ENCODE data around the gene IRF4. TPM values are rescaled to one million over a fixed set of nuclear protein-coding genes. Genes with fewer than 3 reads are reported as not detected.

IRF4 gene
- total RNA-seq, 1 donor from 2014 or later, result 0.54 TPM

GRCh38 chr6:352474-352873, 39.1 kb upstream of the IRF4 start:
- intact Hi-C loops (cut with DNase I), result no loop called here
- peak; percentile 40 for DNase-seq
- no peak for ATAC-seq (ENCODE audit: poor library complexity)

GRCh38 chr6:352896-353470, 38.6 kb upstream of the IRF4 start:
- intact Hi-C loops (cut with DNase I), result no loop called here
- DNase-seq (no peak), ATAC-seq (ENCODE audit: poor library complexity) (no peak)

DNA sequence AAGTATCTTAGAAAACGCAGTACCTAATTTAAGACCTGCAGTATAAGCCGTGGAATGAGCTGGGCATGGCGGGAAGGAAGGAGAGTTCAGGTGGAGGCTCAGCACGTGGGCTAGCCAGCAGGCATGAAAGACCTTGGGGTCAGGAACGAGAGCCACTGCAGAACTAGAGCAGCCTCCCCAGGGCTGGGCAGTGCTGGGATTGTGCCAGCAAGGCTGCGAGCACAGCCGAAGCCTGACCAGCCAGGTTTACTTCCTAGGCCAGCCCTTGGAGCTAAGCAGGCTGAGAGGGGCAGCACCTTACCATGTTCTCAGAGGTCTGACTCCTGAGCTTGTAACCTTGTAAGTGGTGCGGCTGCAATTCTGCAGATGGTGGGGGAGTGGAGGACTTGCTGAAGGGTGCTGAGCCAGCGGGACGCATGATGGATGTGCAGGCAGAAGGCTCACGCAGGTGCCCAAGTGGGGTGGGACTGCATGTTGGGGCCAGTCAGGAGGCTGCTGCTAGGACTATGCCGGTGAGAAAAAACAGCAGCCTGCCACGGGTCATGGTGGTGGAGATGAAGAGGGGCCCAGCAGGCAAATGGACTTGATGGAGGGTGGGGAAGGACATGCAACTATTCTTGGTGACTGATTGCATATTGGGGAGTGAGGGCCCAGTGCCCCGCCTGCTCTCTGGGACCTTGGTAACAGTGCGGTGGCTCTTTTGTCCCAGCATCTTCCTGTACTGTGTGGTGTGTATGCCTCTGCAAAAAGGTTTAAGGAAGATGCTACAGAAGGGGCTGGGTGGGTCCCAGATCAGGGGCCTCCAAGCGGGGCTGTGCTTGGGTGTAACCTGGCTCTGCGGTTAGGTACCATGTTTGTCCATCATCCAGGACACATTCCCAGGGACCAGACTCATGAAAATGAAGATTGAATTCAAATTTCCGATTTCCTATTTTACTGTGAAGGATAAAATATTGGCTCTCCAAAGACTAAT, 37.6 kb upstream of the IRF4 start:
- intact Hi-C loops (cut with DNase I), result no loop called here
- no peak for ATAC-seq (ENCODE audit: poor library complexity)
- peak; percentile 44 for DNase-seq

- intact Hi-C loops (cut with DNase I), result no loop called here
- DNase-seq, result no peak
- no peak for ATAC-seq (ENCODE audit: poor library complexity)
Measured at GRCh38 chr6:354631-355280, 36.8 kb upstream of the IRF4 start.

- no peak for ATAC-seq (ENCODE audit: poor library complexity)
- intact Hi-C loops (cut with DNase I), result no loop called here
- DNase-seq, result no peak
Measured at GRCh38 chr6:355373-356208, 36.0 kb upstream of the IRF4 start.

DNA sequence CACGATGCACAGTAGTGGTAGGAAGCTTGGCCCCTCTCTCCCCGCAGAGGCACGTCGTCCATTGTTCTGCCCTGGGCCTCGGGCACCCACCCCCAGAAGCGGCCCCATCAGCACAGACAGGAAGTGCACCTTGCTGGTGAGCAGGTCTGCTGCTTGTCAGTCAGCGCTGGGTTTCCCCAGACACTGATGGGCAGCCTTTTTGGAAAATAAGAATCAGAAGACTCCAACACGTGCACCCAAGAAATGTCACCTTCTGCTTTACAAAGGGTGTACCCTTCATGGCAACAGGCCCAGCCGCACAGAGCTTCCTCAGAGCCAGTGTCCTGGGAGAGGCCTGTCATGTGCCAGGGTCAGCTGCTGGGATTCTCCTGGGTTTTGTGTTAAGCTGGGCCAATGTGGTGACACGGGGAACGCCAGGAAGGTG, 34.7 kb upstream of the IRF4 start:
- intact Hi-C loops (cut with DNase I), result no loop called here
- peak; percentile 48 for ATAC-seq (ENCODE audit: poor library complexity)
- DNase-seq, result peak; percentile 63

GRCh38 chr6:357261-357790, 34.2 kb upstream of the IRF4 start:
- intact Hi-C loops (cut with DNase I), result no loop called here

DNA sequence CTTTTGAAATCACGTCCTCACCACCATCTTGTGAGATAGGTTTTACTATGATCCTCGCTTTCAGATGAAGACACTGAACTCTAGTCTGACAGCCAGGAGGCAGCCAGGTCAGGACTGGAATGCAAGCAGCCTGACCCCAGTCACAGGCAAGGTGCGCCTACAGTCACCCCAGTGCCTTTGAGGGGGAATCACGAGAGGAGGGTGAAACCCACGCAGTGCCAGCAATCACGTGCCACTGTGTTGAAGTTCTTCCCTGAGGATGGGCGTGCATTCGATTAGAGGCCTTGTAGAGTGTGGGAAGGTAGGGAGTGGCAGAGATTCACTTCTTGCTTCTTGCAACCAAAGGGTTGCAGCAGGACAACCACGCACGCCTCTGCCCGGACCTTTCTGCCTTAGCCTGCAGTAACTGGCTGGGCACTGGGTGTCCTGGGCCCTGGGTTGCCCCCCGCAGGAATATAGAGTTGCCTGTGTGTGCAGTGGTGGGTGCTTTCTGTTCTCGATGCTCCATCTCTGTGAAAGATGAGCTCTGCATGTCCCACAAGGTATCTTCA, 33.7 kb upstream of the IRF4 start:
- no peak for ATAC-seq (ENCODE audit: poor library complexity)

More at GRCh38 chr6:357261-357790, 34.2 kb upstream of the IRF4 start:
- DNase-seq (no peak), ATAC-seq (ENCODE audit: poor library complexity) (no peak)

GRCh38 chr6:358432-358831, 33.1 kb upstream of the IRF4 start:
- no peak for ATAC-seq (ENCODE audit: poor library complexity)
- no peak for DNase-seq
- intact Hi-C loops (cut with DNase I), result no loop called here

More for the DNA sequence above, 33.7 kb upstream of the IRF4 start:
- intact Hi-C loops (cut with DNase I), result no loop called here
- DNase-seq, result no peak

DNA sequence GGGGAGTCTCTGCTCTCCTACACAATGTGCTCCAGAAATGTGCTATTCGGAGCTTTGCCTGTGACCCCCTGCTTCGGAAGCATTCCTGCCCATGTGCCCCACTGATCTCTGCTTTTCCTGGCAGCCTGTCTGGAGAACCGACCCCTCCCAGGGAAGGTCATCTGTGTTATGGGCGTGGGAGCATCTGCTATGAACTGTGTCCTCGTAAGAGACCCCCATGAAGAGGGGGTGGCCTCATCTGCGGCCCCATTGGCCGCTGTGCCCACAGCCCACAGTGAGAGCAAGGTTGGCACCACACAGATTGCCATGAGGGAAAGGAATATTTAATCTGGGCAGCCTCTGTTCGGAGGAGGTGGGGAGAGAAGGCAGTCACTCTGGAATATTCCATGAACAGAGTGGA, 32.7 kb upstream of the IRF4 start:
- ATAC-seq (ENCODE audit: poor library complexity) (no peak), DNase-seq (no peak)
- intact Hi-C loops (cut with DNase I), result no loop called here

GRCh38 chr6:359261-360035, 32.1 kb upstream of the IRF4 start:
- intact Hi-C loops (cut with DNase I), result no loop called here
- DNase-seq (no peak), ATAC-seq (ENCODE audit: poor library complexity) (no peak)

DNA sequence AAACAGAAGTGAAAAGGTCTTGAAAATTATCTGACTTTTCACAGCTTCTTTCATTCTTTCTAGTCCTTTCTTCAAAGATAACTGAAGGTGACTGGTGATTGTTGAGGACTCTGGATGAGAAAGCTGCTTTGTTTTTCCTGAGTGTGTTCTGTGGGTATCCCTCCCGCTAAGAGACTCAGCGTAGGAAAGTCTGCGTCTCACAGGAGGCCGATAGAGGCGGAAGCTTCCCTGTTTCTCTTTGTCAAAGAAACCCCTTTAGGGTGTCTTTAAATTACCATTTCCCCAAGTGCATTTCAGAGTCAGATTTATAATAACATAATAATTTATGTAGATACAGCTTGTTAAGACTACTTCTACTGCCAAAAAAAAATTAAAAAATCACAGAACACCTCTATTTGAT, 31.2 kb upstream of the IRF4 start:
- no peak for DNase-seq
- intact Hi-C loops (cut with DNase I), result no loop called here
- ATAC-seq (ENCODE audit: poor library complexity), result no peak

GRCh38 chr6:360764-361373, 30.7 kb upstream of the IRF4 start:
- ATAC-seq (ENCODE audit: poor library complexity), result no peak
- intact Hi-C loops (cut with DNase I), result no loop called here
- DNase-seq, result no peak

DNA sequence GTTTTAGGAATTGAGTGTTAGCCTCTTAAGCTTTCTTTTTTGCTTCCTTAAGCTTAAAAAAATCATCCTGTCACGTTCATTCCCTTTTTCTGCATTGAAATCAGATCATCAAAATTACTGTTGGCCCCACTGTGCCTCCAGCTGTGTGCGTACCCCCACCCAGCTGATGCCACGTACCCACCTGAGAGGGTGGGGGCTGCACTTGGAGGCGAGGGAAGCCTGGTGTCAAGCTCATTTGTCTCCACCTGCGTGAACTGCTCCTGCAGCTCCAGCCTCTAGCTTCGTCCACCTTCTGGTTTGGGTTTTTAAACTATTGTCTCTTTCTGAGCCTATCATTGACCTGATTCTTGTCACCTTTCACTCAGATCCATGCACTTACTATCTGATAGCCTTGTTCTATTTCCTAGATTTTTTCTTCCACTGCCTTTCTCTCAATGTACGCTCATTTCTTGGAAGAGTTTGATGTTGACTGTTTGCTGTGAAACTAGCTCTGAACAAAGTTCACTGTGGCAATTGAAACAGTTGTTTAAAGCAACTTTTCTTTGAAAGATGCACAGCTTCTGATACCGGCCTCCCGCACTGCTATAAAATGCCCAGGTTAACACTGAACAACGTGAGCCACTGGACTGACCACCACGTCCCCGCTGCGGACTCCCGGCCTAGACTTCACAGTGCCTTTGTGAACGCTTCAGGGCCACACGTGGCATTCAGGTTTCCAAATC, 30.0 kb upstream of the IRF4 start:
- no peak for DNase-seq
- intact Hi-C loops (cut with DNase I), result no loop called here
- ATAC-seq (ENCODE audit: poor library complexity), result no peak

DNA sequence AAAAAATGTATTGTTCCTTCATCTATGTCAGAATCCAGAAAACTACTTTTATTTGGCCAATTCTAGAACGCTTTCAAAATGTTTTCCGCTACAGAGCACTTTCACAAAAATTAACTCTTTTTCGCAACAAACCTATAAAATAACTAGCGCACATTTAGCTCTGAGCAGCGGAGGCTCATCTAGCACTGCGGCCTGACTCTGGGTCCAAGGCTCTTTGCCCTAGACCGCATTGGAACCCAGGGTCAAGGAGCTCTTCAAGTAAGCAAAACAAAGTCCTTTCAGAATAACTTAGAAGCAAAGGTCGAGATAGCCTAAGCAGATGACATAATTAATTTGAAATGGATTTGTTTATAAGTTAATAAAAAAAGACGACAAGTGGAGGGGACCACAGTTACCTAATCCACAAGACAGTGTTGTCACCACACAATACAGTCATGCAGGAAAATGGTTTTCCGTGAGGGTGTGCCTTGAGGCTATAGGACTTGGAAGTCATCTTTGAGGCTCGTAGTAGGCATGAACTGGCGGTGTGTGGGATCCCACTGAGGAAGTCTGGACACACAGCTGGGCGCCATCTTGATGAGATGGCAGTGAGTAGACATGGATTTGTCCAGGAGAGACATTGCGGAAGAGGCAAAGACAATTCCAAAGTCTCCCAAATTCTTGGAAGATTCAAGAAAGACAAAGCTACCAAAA, 29.2 kb upstream of the IRF4 start:
- peak; percentile 33 for DNase-seq
- ATAC-seq (ENCODE audit: poor library complexity), result no peak
- intact Hi-C loops (cut with DNase I), result no loop called here

- DNase-seq, result no peak
- no peak for ATAC-seq (ENCODE audit: poor library complexity)
- intact Hi-C loops (cut with DNase I), result no loop called here
Measured at GRCh38 chr6:362924-363249, 28.7 kb upstream of the IRF4 start.

All from Right ventricle myocardium superior (tissue), 1 donor.